ENCODE results near the gene FABP3.

DNA sequence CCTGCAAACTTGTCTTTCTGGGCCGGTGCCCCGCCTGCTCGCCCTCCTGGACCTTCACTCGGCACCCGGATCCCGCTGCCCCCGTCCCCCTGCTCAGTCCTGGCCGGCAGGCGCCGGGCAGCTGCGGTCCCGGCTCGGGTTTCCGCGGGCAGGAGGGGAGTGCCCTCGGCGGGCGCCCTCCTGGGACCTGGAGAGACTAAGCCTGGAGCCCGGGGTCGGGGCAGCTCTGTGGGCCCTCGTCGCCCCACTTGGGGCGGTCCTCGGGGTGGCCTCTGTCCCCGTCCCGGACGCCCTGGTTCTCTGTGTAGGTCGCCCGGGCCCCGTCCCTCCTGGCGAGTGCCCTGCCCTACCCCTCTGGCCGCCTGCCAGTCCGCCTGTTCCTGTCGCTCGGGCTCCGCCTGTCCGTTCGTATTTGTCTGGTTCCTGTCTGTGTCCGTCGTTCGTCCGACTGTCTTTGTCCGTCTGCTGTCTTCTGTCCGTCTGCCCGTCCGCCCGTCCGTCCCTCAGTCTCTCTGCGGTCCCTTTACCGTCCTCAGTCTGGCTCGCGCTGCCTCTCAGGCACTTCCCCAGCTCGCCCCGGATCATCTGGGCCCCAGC, 40.6 kb upstream of the FABP3 start:
- TF ChIP-seq, protein P1, sequence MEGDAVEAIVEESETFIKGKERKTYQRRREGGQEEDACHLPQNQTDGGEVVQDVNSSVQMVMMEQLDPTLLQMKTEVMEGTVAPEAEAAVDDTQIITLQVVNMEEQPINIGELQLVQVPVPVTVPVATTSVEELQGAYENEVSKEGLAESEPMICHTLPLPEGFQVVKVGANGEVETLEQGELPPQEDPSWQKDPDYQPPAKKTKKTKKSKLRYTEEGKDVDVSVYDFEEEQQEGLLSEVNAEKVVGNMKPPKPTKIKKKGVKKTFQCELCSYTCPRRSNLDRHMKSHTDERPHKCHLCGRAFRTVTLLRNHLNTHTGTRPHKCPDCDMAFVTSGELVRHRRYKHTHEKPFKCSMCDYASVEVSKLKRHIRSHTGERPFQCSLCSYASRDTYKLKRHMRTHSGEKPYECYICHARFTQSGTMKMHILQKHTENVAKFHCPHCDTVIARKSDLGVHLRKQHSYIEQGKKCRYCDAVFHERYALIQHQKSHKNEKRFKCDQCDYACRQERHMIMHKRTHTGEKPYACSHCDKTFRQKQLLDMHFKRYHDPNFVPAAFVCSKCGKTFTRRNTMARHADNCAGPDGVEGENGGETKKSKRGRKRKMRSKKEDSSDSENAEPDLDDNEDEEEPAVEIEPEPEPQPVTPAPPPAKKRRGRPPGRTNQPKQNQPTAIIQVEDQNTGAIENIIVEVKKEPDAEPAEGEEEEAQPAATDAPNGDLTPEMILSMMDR (IDR thresholded peaks at IDR 0.05; ENCODE audit: low read length) = no peak
- TF ChIP-seq EZH2phosphoT487 (IDR thresholded peaks at IDR 0.05; ENCODE audit: low read length) = no peak

All from MM.1S (cell line).